ENCODE measurements around the gene OPRL1.

Gene OPRL1

GRCh38 chr20:64080013-64080812 lies at the start of gene OPRL1:
Gene OPRL1, plus strand, starts transcription at chr20:64080082. Its CDS starts 12,639 bp downstream, at chr20:64092721.
- ATAC-seq = peak; percentile 42 to 45

- no peak for ATAC-seq
Measured at GRCh38 chr20:64030371-64031134, 49.3 kb upstream of the OPRL1 start.

- ATAC-seq = no peak
Measured at GRCh38 chr20:64031822-64032314, 48.0 kb upstream of the OPRL1 start.

GRCh38 chr20:64032706-64033624 lies 46.9 kb upstream of the OPRL1 start:
- no peak for ATAC-seq

GRCh38 chr20:64033981-64034493 lies 45.8 kb upstream of the OPRL1 start:
- no peak for ATAC-seq

GRCh38 chr20:64035066-64035932 lies 44.6 kb upstream of the OPRL1 start:
- peak; percentile 52 to 66 for ATAC-seq

GRCh38 chr20:64035933-64036345 lies 43.9 kb upstream of the OPRL1 start, which contains the start of gene C20orf204:
Gene C20orf204, plus strand, starts transcription at chr20:64036182. Its CDS starts 142 bp downstream, at chr20:64036324.
- no peak for ATAC-seq

- ATAC-seq = no peak
Measured at GRCh38 chr20:64036346-64037198, 43.3 kb upstream of the OPRL1 start.

- ATAC-seq = no peak
Measured at GRCh38 chr20:64037199-64037497, 42.7 kb upstream of the OPRL1 start.

GRCh38 chr20:64037498-64038213 lies 42.2 kb upstream of the OPRL1 start:
- no peak for ATAC-seq

- peak; percentile 10 to 11 for ATAC-seq
Measured at GRCh38 chr20:64038224-64038564, 41.7 kb upstream of the OPRL1 start.

- ATAC-seq = peak; percentile 59 to 73
Measured at GRCh38 chr20:64038565-64039292, 41.2 kb upstream of the OPRL1 start.

GRCh38 chr20:64039293-64040160 lies 40.4 kb upstream of the OPRL1 start:
- no peak for ATAC-seq

GRCh38 chr20:64040231-64041039 lies 39.4 kb upstream of the OPRL1 start:
- ATAC-seq = no peak

- no peak for ATAC-seq
Measured at GRCh38 chr20:64041040-64041780, 38.7 kb upstream of the OPRL1 start.

GRCh38 chr20:64041781-64042053 lies 38.2 kb upstream of the OPRL1 start:
- no peak for ATAC-seq
